IMR-90 (cell line): ENCODE measurements around the gene SCRN2. TPM values are rescaled to one million over a fixed set of nuclear protein-coding genes. Genes with fewer than 3 reads are reported as not detected.

Experiments used
- ATAC-seq: fragments of 200-7000 bp; cut with Tn5 transposase; 2 replicates; pipeline ENCODE4 v1.9.1; 2020; ENCODE audit warnings: low read depth, mild to moderate bottlenecking, moderate library complexity
- BruUV-seq: library from RNA; stranded (reverse); fragments of 400-500 nt; replicated peaks from 2 replicates; lab custom pipeline; 2021; lab: Mats Ljungman, UMichigan
- CTCF ChIA-PET: fragments of 300-600 bp; formaldehyde crosslinking; extraction: SDS; loops from one replicate; lab custom pipeline; 2021; ENCODE audit warnings: antibody characterized with exemption; lab: Yijun Ruan, JAX
- POLR2A ChIA-PET: fragments of 300-600 bp; sonication (Branson Sonifier 250); formaldehyde crosslinking; loops from one replicate; lab custom pipeline; 2022; ENCODE audit warnings: antibody characterized with exemption; ENCODE audit not compliant: unreplicated experiment; lab: Charles Lee
- DNase-seq: peaks from one replicate; pipeline ENCODE4 v3.0.0; 2013
- H2AFZ ChIP-seq: replicated peaks from 2 replicates; pipeline ENCODE3; 2013; ENCODE audit warnings: low read length, mild to moderate bottlenecking; ENCODE audit not compliant: poor library complexity
- H2AK5ac ChIP-seq: 2 replicates; pipeline ENCODE4 v1.6.1; 2013; ENCODE audit warnings: low read depth, low read length, inconsistent platforms
- H2AK9ac ChIP-seq: replicated peaks from 2 replicates; pipeline ENCODE3; 2013; ENCODE audit warnings: mild to moderate bottlenecking, low read depth, low read length, moderate library complexity; ENCODE audit not compliant: poor library complexity
- H2BK120ac ChIP-seq: 2 replicates; pipeline ENCODE4 v1.6.1; 2013; ENCODE audit warnings: low read depth, low read length, inconsistent platforms
- H2BK15ac ChIP-seq: 3 replicates; pipeline ENCODE4 v1.6.1; 2013; ENCODE audit warnings: low read depth, low read length, inconsistent platforms
- H2BK20ac ChIP-seq: 2 replicates; pipeline ENCODE4 v1.6.1; 2013; ENCODE audit warnings: low read depth, mild to moderate bottlenecking, inconsistent platforms, low read length, moderate library complexity
- H2BK5ac ChIP-seq: 2 replicates; pipeline ENCODE4 v1.6.1; 2013; ENCODE audit warnings: mild to moderate bottlenecking, low read depth, low read length, inconsistent platforms; ENCODE audit not compliant: poor library complexity, severe bottlenecking
- H3K14ac ChIP-seq: replicated peaks from 2 replicates; pipeline ENCODE4 v1.6.1; 2013; ENCODE audit warnings: low read depth, low read length, inconsistent platforms
- H3K18ac ChIP-seq: 2 replicates; pipeline ENCODE4 v1.6.1; 2013; ENCODE audit warnings: low read depth, low read length, control low read depth
- H3K23ac ChIP-seq: 2 replicates; pipeline ENCODE4 v1.6.1; 2013; ENCODE audit warnings: low read depth, low read length, inconsistent platforms
- H3K27ac ChIP-seq: 2 replicates; pipeline ENCODE4 v1.5.1; 2013; ENCODE audit warnings: mild to moderate bottlenecking, control low read depth, low read length; ENCODE audit not compliant: insufficient read depth
- H3K27me3 ChIP-seq: 2 replicates; pipeline ENCODE4 v1.6.1; 2013; ENCODE audit warnings: low read length; ENCODE audit not compliant: control insufficient read depth, insufficient read depth
- H3K36me3 ChIP-seq: 2 replicates; pipeline ENCODE4 v1.6.1; 2013; ENCODE audit warnings: low read length, mixed read lengths; ENCODE audit not compliant: control insufficient read depth, insufficient read depth
- H3K4ac ChIP-seq: 2 replicates; pipeline ENCODE4 v1.6.1; 2013; ENCODE audit warnings: low read depth, low read length, inconsistent platforms
- H3K4me1 ChIP-seq: 2 replicates; pipeline ENCODE4 v1.6.1; 2013; ENCODE audit warnings: low read length, mixed read lengths; ENCODE audit not compliant: control insufficient read depth, insufficient read depth
- H3K4me2 ChIP-seq: 2 replicates; pipeline ENCODE4 v1.6.1; 2013; ENCODE audit warnings: low read depth, mild to moderate bottlenecking, control low read depth, low read length, moderate library complexity
- H3K4me3 ChIP-seq: 2 replicates; pipeline ENCODE4 v1.5.1; 2013; ENCODE audit warnings: low read depth, mild to moderate bottlenecking, control low read depth, low read length, moderate library complexity; ENCODE audit not compliant: insufficient read depth
- H3K56ac ChIP-seq: 2 replicates; pipeline ENCODE4 v1.6.1; 2013; ENCODE audit warnings: low read length, inconsistent platforms; ENCODE audit not compliant: insufficient read depth; ENCODE audit errors: extremely low read depth
- H3K79me1 ChIP-seq, 2 experiments: 2 replicates each; pipeline ENCODE4 v1.6.1; 2013; ENCODE audit warnings: low read length in 2 of 2, inconsistent platforms in 1 of 2, low read depth in 1 of 2
- H3K9ac ChIP-seq: 2 replicates; pipeline ENCODE4 v1.6.1; 2013; ENCODE audit warnings: low read depth, low read length, control low read depth
- H3K9me1 ChIP-seq: 2 replicates; pipeline ENCODE4 v1.6.1; 2013; ENCODE audit warnings: low read length, inconsistent platforms; ENCODE audit not compliant: insufficient read depth
- H3K9me3 ChIP-seq: 2 replicates; pipeline ENCODE4 v1.6.1; 2013; ENCODE audit warnings: low read length; ENCODE audit not compliant: control insufficient read depth, insufficient read depth
- H4K20me1 ChIP-seq: 2 replicates; pipeline ENCODE4 v1.6.1; 2013; ENCODE audit warnings: low read length, inconsistent platforms; ENCODE audit not compliant: insufficient read depth
- H4K5ac ChIP-seq: 2 replicates; pipeline ENCODE4 v1.6.1; 2013; ENCODE audit warnings: mild to moderate bottlenecking, low read depth, low read length, control low read depth
- H4K8ac ChIP-seq, 2 experiments: 2 replicates each; pipeline ENCODE4 v1.6.1; 2013; ENCODE audit warnings: low read depth in 2 of 2, low read length in 2 of 2, control low read depth in 1 of 2, inconsistent platforms in 1 of 2
- H4K91ac ChIP-seq: 2 replicates; pipeline ENCODE4 v1.6.1; 2013; ENCODE audit warnings: low read depth, low read length, inconsistent platforms; ENCODE audit not compliant: insufficient read depth
- BHLHE40 ChIP-seq: fragments of 150-350 bp; IDR thresholded peaks from 2 replicates; pipeline ENCODE4 v1.6.1; 2016; ENCODE audit warnings: mild to moderate bottlenecking, low read depth, low read length
- CEBPB ChIP-seq: IDR thresholded peaks from 2 replicates; pipeline ENCODE4 v1.6.1; 2012; ENCODE audit warnings: low read depth, low read length, improper control_type of control experiment
- CHD1 ChIP-seq: IDR thresholded peaks from 2 replicates; pipeline ENCODE4 v1.6.1; 2012; ENCODE audit warnings: low read depth, low read length, improper control_type of control experiment
- ELK1 ChIP-seq: fragments of 150-350 bp; IDR thresholded peaks from 2 replicates; pipeline ENCODE4 v1.6.1; 2016; ENCODE audit warnings: low read depth, mild to moderate bottlenecking, low read length, moderate library complexity, borderline replicate concordance
- FOS ChIP-seq: fragments of 150-350 bp; IDR thresholded peaks from 2 replicates; pipeline ENCODE4 v1.6.1; 2016; ENCODE audit warnings: low read depth, low read length
- MAFK ChIP-seq: IDR thresholded peaks from 2 replicates; pipeline ENCODE4 v1.6.1; 2012; ENCODE audit warnings: low read depth, low read length, improper control_type of control experiment
- MAZ ChIP-seq: IDR thresholded peaks from 2 replicates; pipeline ENCODE4 v1.6.1; 2012; ENCODE audit warnings: low read depth, mild to moderate bottlenecking, low read length, improper control_type of control experiment, moderate library complexity, borderline replicate concordance
- MXI1 ChIP-seq: IDR thresholded peaks from 2 replicates; pipeline ENCODE4 v1.6.1; 2012; ENCODE audit warnings: low read depth, mild to moderate bottlenecking, low read length, moderate library complexity, borderline replicate concordance
- NFE2L2 ChIP-seq: fragments of 150-350 bp; IDR thresholded peaks from 2 replicates; pipeline ENCODE4 v1.6.1; 2016; ENCODE audit warnings: low read depth, mild to moderate bottlenecking, low read length
- POLR2A ChIP-seq: IDR thresholded peaks from 2 replicates; pipeline ENCODE4 v1.6.1; 2012; ENCODE audit warnings: mild to moderate bottlenecking, low read depth, low read length
- RAD21 ChIP-seq: IDR thresholded peaks from 2 replicates; pipeline ENCODE4 v1.6.1; 2012; ENCODE audit warnings: low read length, improper control_type of control experiment
- RCOR1 ChIP-seq: IDR thresholded peaks from 2 replicates; pipeline ENCODE4 v1.6.1; 2012; ENCODE audit warnings: mild to moderate bottlenecking, low read length, improper control_type of control experiment; ENCODE audit not compliant: insufficient replicate concordance
- RFX5 ChIP-seq: IDR thresholded peaks from 2 replicates; pipeline ENCODE4 v1.8.0; 2012; ENCODE audit warnings: low read depth, mild to moderate bottlenecking, low read length, moderate library complexity
- SMC3 ChIP-seq: fragments of 150-350 bp; IDR thresholded peaks from 2 replicates; pipeline ENCODE4 v1.6.1; 2016; ENCODE audit warnings: low read depth, mild to moderate bottlenecking, antibody characterized with exemption, low read length, moderate library complexity
- USF2 ChIP-seq: fragments of 150-350 bp; IDR thresholded peaks from 2 replicates; pipeline ENCODE4 v1.6.1; 2017; ENCODE audit warnings: mild to moderate bottlenecking, antibody characterized with exemption, low read length, low read depth
- WGBS, 2 experiments: methylation state at CpG; one replicate each; pipeline versions ENCODE4 v1.1.5 to v1.1.7; 2013; ENCODE audit warnings: missing lambda C conversion rate in 2 of 2; ENCODE audit not compliant: insufficient read length in 1 of 2; ENCODE audit errors: extremely low coverage in 2 of 2; 5-methylcytosine and 5-hydroxymethylcytosine counted together
- dilution Hi-C: fragments of 300-500 bp; cut with HindIII; formaldehyde crosslinking; loops from one replicate; pipeline ENCODE4 v1.14.3; 2018; ENCODE audit warnings: low sequenced_read_pairs; ENCODE audit not compliant: unreplicated experiment
- in situ Hi-C: fragments of 300-500 bp; cut with MboI; formaldehyde crosslinking; loops from 3 replicates; pipeline ENCODE4 v1.14.3; 2019; ENCODE audit warnings: low sequenced_read_pairs, inconsistent platforms, mixed read lengths
- intact Hi-C: fragments of 100-400 bp; cut with micrococcal nuclease; formaldehyde crosslinking; loops from 2 replicates; pipeline ENCODE4 v1.10.0; 2022
- polyA plus RNA-seq, 3 experiments: library from polyadenylated mRNA; depleted of rRNA; stranded (reverse); fragments of >200 nt; gene quantifications; 2 replicates each; pipeline ENCODE4 v1.2.3, GENCODE V29; 2012; ENCODE audit warnings: low replicate concordance in 1 of 3
- total RNA-seq: library from RNA; depleted of rRNA; stranded (reverse); fragments of >200 nt; gene quantifications from 2 replicates; pipeline ENCODE4 v1.2.3, GENCODE V29; 2012
- TF ChIP-seq, protein P1 (sequence below): conservative IDR thresholded peaks from 2 replicates; pipeline ENCODE4 v1.5.1; 2012; ENCODE audit warnings: mild to moderate bottlenecking, low read depth, low read length, improper control_type of control experiment

The SCRN2 gene
- total and polyA plus RNA-seq, 2 of the 4 experiments (the other 2 are of a cell fraction), result 17.2 to 31.0 TPM

DNA sequence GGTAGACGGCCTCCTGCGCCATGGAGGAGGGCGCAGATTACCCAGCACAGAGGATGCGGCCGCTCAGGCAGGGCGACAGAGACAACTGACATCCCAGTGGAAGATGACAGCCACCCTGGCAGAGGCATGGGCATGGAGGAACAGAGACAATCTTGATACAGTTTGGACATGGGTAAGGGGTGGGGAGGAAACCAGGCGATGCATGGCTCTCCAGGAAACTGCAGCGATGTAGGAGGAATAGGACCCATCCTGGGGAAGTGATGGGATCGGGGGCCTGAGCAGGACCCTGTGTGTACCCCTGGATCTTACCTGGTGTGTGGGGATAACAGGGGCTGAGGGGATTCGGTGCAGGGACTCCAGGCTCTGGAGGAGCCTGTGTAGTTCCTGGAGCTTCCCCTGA is 24.1 kb downstream of the SCRN2 start:
- Histone ChIP-seq H2BK20ac (no peak overlapping the region), H2AK9ac (no peak overlapping the region), H2BK15ac (no peak overlapping the region), H3K9me3 (no peaks in the 10 kb centered on the region), H4K8ac (no peak overlapping the region), H3K36me3 (peaks cover 61% of the 10 kb centered on the region), H3K4me2 (no peak overlapping the region), H3K9me1 (0 out of 2 replicates have a peak, but pooled peaks cover 4% of the 10 kb centered on the region), H3K9ac (no peak overlapping the region), H4K5ac (no peak overlapping the region), H4K91ac (no peak overlapping the region), H3K4me3 (no peak overlapping the region), H3K23ac (no peak overlapping the region), H3K18ac (no peak overlapping the region), H3K79me1 (peaks cover 0 to 13% of the 10 kb centered on the region in 2 experiments; a peak in 1 of 4 replicates), H2AFZ (no peak overlapping the region), H3K27ac (no peak overlapping the region), H2AK5ac (no peak overlapping the region), H3K14ac (no peak overlapping the region), H3K4me1 (peaks cover 4% of the 10 kb centered on the region; the same call in 1 of the 2 replicates), H2BK120ac (no peak overlapping the region), H3K27me3 (no peaks in the 10 kb centered on the region), H3K4ac (no peak overlapping the region), H4K20me1 (peaks cover 8% of the 10 kb centered on the region; the same call in 1 of the 2 replicates), H3K56ac (no peak overlapping the region), H2BK5ac (no peak overlapping the region)
- CTCF ChIA-PET, result no interaction called here
- no peak for ATAC-seq
- no TSS peak for BruUV-seq
- 100% methylated on average over 2 of the region's 10 CpGs; no CpG with 5 or more reads in 1 of the 2 experiments for whole genome bisulfite sequencing, 2 experiments
- in situ Hi-C loops, result no loop called here
- intact Hi-C loops, result no loop called here
- POLR2A ChIA-PET, result no interaction called here
- no peak for DNase-seq
- TF ChIP-seq FOS (no peak), RAD21 (no peak), CHD1 (no peak), CEBPB (no peak), MAZ (no peak), RFX5 (no peak), NFE2L2 (no peak), POLR2A (no peak), BHLHE40 (no peak), USF2 (no peak), MXI1 (no peak), MAFK (no peak), ELK1 (no peak), RCOR1 (no peak), SMC3 (no peak)
- TF ChIP-seq, protein P1, sequence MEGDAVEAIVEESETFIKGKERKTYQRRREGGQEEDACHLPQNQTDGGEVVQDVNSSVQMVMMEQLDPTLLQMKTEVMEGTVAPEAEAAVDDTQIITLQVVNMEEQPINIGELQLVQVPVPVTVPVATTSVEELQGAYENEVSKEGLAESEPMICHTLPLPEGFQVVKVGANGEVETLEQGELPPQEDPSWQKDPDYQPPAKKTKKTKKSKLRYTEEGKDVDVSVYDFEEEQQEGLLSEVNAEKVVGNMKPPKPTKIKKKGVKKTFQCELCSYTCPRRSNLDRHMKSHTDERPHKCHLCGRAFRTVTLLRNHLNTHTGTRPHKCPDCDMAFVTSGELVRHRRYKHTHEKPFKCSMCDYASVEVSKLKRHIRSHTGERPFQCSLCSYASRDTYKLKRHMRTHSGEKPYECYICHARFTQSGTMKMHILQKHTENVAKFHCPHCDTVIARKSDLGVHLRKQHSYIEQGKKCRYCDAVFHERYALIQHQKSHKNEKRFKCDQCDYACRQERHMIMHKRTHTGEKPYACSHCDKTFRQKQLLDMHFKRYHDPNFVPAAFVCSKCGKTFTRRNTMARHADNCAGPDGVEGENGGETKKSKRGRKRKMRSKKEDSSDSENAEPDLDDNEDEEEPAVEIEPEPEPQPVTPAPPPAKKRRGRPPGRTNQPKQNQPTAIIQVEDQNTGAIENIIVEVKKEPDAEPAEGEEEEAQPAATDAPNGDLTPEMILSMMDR, result no peak
- dilution Hi-C loops, result no loop called here
